Measurements from ENCODE around the gene CDH10.

Gene CDH10

GRCh38 chr5:24497145-24497544 is 147.6 kb downstream of the CDH10 start:
- H3K4me3 ChIP-seq (ENCODE audit: low read depth, low read length): no peak overlapping the region
- DNase-seq (ENCODE audit: low read depth): no peak

- no peak overlapping the region for H3K4me3 ChIP-seq (ENCODE audit: low read depth, low read length)
Measured at GRCh38 chr5:24496268-24496667, 148.5 kb downstream of the CDH10 start.

GRCh38 chr5:24492229-24492628 is 152.5 kb downstream of the CDH10 start:
- H3K4me3 ChIP-seq (ENCODE audit: low read depth, low read length): no peak overlapping the region
- no peak for DNase-seq (ENCODE audit: low read depth)

More at GRCh38 chr5:24496268-24496667, 148.5 kb downstream of the CDH10 start:
- no peak for DNase-seq (ENCODE audit: low read depth)

- DNase-seq (ENCODE audit: low read depth): no peak
- H3K4me3 ChIP-seq (ENCODE audit: low read depth, low read length): no peak overlapping the region
Measured at GRCh38 chr5:24491490-24491889, 153.3 kb downstream of the CDH10 start.

- DNase-seq (ENCODE audit: low read depth): no peak
- H3K4me3 ChIP-seq (ENCODE audit: low read depth, low read length): no peak overlapping the region
Measured at GRCh38 chr5:24487368-24488229, 157.2 kb downstream of the CDH10 start.

DNA sequence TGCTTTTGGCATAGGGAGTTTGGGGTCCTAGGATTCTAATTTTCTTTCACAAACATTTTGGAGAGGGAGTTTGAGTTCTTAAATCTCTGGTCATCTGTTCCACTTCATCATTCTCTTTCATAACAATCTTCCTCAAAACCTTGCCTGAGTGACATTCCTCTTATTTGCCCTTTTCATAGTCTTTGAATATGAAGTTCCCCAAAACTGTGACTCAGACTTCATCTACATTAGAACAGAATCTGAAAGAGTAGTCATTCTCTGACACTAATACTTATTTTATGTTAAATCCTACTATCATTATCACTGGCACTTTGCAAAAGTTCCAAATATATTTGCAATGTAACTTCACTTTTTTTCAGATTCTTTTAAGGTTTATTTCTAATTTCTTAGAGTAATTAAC is 163.8 kb downstream of the CDH10 start:
- H3K4me3 ChIP-seq (ENCODE audit: low read depth, low read length): no peak overlapping the region
- DNase-seq (ENCODE audit: low read depth): no peak

DNA sequence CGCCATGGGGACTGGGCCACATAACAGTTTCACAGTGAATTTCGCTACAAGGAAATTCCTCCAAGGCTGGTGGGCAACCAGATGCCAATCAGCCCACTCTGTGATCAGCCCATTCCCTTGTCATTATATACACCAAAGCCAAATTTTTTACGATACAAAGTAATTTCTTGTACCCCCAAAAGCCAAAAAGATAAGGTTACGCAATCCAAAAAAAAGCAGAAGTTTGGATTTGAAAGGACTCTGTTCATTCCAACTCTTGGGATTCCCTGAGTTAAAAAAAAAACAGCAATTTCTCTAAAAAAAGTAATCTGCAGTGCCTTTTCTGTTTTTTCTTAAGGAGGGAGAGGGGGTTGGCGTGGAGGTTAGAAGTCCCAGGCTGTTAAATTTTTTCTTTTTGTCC is 166.8 kb downstream of the CDH10 start:
- no peak overlapping the region for H3K4me3 ChIP-seq (ENCODE audit: low read depth, low read length)
- DNase-seq (ENCODE audit: low read depth): no peak

- H3K4me3 ChIP-seq (ENCODE audit: low read depth, low read length): no peak overlapping the region
- no peak for DNase-seq (ENCODE audit: low read depth)
Measured at GRCh38 chr5:24475101-24475500, 169.7 kb downstream of the CDH10 start.

GRCh38 chr5:24474685-24475084 is 170.1 kb downstream of the CDH10 start:
- no peak overlapping the region for H3K4me3 ChIP-seq (ENCODE audit: low read depth, low read length)
- no peak for DNase-seq (ENCODE audit: low read depth)

DNA sequence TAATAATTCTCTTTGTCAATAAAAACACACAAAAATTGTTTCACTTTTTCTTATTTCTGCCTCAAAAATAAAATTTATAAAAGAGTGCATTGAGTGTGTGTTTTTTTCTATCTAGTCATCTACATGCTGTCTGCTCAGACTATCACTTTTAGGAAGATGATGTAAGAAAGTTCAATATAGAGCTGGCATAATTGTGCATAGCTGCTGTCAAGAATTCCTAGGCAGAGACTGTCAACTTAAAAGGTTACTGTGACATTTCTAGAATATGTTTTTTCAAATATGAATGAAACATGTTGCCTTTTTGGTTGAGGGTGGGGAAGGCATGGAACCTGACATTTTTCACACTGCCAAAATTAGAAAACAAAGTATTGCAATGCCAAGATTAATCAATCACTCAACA is 172.3 kb downstream of the CDH10 start:
- H3K4me3 ChIP-seq (ENCODE audit: low read depth, low read length): no peak overlapping the region
- no peak for DNase-seq (ENCODE audit: low read depth)

GRCh38 chr5:24444414-24444813 is 200.4 kb downstream of the CDH10 start:
- no peak for DNase-seq (ENCODE audit: low read depth)
- H3K4me3 ChIP-seq (ENCODE audit: low read depth, low read length): no peak overlapping the region

- DNase-seq (ENCODE audit: low read depth): no peak
Measured at GRCh38 chr5:24439465-24439864, 205.3 kb downstream of the CDH10 start.

More at GRCh38 chr5:24439465-24439864, 205.3 kb downstream of the CDH10 start:
- no peak overlapping the region for H3K4me3 ChIP-seq (ENCODE audit: low read depth, low read length)
